ENCODE results near the gene UTF1.
A peak's percentile ranks its signal among the peaks of the same experiment; 100 is the strongest.
"Not testable (repeated sequence)": the region's sequence is repeated elsewhere in the genome, so short reads cannot be mapped to it uniquely, and the experiment has no call there.

Gene UTF1

DNA sequence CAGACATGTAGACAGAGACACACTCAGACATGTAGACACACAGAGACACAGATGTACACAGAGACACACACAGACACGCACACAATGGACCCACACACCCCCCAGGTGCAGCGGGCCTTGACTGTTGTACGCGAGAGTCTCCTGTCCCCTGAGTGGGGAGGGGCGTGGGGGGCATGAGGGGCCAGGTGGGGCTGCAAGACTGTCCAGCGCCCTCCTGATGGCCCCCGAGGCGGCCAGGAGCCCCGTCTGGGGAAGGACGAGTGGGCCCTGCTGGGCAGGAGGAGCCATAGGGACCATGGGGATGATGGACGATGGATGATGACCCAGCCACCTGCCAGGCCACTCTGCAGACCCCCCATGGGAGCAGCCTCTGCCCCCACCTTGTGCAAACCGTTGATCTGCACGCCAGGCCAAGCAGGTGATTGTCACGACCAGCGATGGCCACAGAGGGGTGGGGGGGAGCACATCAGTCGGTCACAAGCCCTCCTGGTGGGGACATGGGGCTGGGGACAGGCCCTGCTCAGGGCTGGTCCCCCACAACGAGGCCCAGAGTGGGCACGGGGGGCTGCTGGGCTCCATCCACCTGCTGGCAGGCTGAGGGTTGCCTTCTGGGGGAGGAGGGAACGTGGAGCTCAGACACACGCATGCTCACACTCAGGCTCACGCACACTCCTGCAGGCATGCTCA, 19.2 kb downstream of the UTF1 start:
- no peak for DNase-seq

DNA sequence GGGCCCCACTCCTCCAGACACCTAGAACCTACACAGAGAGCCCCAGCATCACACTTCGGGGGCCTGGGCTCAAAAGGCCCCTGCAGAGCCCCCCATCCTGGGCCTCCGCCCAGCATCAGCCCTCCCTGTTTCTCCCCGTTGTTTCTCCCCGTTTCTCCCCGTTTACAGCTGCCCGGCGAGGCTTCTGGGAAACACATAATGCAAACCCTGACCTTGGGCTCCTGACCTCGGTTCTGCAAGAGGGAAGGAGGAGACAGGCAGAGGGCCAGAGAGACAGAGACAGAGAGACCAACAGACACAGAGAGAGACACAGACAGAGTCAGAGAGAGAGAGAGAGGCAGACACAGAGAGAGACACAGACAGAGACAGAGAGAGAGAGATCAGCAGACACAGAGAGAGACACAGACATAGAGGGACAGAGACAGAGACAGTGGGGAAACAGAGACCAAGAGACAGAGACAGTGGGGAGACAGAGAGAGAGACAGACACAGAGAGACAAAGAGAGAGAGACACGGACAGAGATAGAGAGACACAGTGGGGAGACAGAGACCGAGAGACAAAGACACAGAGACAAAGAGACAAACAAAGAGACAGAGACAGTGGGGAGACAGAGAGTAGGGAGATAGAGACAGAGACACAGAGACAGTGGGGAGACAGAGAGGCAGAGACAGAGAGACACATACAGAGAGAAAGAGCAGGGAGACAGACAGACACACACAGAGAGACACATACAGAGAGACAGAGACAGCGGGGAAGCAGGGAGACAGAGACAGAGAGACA, 20.1 kb downstream of the UTF1 start:
- DNase-seq = no peak

DNA sequence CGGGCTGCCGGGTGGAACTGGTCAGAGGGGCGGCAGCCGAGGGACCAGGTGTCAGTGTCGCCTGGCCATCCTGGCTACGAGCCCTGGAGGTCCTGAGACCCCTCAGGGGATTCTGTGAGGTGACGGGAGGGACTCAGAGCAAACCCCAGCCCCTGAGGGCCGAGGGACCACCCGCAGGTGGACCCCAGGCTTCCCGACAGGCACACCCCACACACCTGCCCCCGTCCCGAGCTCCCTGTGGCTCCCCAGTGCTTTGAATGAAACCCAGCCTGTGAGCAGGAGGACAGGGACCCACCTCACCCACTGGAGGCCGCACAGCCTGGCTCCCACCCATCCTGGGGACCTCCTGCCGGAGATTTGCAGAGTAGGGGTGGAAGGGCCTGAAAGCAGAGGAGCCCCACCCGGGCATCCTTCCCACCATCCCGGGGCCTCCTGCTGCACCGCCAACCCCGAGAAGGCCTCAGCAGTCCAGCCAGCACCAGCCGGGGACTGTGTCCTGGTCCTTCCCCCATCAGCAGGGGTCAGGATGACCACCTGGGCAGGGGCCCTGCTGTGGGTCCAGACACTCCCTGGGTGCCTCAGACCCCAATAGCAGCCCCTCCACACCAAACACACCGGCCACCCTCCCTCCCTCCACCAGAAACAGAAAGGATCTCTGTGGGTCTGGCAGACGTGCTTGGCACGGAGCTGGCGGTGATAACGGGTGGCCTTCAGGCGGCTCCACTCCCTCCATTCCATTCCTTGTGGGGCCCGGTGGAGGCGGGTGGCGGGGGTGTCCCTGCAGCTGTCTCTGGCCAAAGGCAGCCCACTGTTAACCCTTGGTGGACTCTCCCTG, 21.6 kb downstream of the UTF1 start:
- no peak for DNase-seq

DNA sequence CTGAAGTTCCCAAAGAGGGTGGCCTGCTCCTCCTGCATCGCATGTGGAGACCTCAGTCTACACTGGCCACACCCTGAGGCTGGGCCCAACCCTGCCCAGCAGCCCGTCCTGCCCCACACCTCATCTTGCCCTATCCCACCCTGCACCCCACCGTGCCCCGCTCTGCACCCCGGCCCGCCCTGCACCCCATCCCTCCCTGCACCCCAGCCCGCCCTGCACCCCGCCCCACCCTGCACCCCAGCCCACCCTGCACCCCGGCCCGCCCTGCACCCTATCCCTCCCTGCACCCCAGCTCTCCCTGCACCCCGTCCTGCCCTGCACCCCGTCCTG, 22.2 kb downstream of the UTF1 start:
- DNase-seq = no peak

DNA sequence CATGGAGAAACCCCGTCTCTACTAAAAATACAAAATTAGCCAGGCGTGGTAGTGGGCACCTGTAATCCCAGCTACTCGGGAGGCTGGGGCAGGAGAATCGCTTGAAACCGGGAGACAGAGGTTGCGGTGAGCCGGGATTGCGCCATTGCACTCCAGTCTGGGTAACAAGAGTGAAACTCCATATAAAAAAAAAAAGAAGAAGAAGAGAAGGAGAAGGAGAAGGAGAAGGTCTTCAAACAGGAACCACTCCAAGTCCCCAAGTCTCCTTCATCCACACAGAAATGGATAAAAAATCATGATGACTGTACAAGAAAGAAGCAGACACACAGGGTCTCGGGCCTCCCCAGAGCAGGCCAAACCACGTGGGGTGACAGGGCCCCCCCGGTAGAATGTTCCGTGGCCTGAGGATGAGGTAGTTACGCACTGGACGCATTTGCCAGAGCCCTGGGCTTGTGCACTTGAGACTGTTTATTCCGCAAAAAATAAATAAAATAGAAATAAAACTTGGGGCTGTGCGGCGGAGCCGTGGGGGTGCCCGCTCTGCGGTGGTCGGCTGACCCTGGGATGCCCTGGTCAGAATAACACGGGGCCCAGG, 23.4 kb downstream of the UTF1 start:
- no peak for DNase-seq

DNA sequence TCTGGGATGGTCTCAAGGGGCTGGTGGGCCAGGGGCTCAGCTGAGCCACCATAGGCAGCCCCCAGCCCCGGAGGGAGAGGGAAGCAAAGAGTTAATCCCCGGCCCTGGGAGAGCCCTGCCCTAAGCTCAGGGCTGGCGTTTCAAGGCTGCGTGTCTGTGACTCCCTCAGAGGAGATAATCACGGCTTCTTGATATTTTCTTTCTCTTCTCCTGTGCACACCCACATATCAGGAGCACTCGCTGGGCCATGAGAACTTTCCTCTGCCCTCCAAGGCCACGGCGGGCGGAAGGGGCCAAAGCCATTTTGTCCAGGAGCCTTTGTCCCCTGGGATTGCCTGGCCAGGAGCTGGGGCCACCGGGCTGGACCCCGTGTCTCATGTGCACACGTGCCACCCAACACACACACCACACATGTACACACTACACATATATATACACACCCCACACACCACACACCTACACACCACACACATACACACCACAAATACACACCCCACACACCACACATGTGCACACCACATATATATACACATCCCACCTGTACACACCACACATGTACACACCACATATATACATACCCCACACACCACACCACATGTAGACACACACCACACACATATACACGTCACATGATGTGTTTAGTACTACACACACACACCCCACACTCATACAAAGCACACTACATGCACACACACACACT, 24.6 kb downstream of the UTF1 start:
- no peak for DNase-seq

DNA sequence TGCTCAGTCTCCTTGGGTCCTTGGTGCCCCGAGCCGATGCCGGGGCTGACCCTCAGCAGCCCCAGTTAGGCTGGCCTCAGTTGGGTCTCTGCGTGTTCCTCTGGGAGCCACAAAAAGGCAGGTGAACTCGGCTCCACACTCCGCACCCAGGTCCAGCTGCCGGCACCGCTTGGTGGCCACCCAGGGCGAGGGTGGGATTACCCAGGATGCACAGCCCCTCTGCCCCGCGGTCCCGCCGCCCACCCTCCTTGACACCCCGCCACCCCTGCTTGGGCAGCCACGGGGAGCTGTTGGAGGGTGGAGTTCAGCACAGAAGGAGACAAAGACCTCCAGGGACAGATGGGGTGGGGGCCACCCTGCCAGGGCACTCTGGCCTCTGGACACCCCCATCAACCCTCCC, 25.3 kb downstream of the UTF1 start:
- no peak for DNase-seq

DNA sequence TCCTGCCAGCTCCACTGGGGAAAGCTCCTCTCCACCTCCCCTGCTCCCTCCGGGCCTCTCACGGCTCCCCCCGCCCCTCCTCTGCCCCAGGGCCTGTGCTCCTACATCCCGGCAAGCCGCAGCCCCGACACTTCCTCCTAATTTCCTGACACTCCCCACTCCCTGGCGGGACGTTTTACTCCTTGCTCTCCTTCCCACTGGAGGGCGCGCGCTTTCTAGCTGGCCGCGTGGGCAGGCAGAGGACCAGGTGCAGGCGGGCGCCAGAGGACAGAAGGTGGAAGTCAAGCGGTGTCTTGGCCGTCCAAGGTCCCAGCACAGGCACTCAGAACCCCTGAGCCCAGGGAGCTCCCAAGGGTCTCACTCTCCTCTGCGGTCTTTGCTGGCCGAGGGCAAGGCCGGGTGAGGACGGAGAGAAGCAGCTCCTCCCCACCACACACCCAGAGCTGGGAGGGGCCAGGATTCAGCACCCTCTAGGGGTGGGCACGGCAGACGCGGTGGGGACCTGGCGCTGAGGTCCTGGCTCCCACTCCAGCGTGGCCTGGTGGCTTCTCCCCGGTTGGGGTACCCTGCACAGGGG, 27.6 kb downstream of the UTF1 start:
- DNase-seq = no peak

DNA sequence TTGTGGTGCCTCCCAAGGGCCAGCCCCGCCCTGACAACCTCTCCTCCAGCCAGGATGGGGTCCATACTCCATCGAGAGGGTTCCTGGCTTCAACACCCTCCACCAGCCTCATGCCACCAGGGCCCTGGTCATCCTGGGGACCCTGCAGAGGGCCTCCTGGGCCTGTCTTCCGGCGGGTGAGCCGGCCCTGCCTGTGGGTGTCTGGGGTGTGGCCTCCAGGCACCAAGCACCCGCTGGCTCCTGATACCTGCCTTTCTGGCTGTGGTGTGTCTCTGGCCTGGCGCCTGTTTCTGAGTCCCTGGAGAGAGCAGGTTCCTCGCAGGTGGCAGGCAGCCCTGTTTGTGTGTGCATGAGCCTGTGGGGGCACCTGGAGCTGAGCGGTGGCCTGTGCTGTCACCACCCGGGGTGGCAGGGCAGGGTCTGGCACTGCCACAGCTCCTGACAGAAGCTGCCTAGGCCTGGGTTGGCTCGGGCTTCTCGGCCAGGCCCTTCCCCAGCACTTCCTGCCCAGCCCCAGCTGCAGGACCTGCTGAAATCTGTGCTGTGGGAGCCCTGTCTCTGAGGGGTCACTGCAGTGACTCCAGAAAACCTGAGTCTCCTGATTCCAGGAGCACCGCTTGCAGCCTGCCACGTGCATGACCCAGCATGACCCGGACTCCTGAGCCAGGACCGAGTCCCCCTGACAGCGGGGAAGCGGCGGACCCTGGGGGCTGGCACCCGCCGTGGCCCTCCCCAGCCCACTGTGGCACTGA, 28.2 kb downstream of the UTF1 start:
- no peak for DNase-seq

DNA sequence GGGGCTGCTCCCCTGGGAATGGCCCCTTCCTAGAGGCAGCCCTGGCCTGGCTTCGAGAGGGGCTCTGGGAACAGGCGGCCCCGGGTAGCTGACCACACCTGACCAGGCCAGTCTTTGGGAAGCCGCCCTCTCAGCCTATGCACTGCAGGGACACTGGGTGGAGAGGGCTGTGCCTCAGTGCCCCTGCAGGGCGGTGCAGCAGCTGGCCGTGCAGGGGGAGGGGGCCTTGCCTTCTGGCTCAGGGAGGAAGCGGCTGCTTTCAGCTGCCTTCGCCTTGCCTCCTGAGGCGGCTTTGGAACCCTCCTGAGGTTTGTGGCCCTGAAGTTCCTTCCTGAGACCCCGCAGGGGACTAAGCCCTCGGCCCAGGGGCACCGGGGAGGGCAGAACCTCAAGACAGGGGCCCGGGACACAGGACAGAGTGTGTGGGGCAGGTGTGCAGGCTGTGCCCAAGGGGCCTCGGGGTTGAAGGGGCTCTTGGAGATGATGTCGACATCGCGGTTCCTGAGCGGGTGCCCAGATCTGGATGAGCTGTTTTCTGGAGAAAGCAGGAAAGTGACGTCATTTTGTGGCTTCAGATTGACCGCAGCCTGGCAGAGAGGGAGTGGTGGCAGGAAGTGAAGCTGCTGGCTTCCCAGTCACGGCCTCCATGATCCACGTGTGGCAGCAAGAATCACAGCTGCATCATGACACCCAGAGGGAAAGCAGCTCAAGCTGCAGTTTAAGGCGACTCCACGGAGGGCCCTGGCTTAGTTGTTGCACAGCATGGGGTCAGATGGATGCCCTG, 29.0 kb downstream of the UTF1 start:
- DNase-seq = no peak

DNA sequence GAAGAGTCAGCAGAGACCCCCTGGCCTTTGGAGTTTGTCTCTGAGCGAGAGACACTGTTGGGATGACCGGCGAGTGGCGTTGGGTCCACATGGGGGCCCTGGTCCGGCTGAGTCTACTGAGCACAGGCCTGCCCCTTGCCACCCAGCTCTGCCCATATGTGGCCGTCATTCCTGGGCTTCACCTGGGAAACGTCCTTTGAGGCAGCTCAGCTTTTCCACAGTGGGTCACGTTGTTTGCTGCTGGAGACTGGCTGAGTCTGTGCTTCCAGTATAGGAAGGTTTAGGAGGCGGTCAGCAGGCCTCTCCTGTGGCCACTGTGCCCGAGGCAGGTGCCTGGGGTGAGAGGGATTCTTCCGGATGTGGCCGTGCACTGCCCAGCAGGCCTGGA, 29.6 kb downstream of the UTF1 start:
- DNase-seq = no peak

DNA sequence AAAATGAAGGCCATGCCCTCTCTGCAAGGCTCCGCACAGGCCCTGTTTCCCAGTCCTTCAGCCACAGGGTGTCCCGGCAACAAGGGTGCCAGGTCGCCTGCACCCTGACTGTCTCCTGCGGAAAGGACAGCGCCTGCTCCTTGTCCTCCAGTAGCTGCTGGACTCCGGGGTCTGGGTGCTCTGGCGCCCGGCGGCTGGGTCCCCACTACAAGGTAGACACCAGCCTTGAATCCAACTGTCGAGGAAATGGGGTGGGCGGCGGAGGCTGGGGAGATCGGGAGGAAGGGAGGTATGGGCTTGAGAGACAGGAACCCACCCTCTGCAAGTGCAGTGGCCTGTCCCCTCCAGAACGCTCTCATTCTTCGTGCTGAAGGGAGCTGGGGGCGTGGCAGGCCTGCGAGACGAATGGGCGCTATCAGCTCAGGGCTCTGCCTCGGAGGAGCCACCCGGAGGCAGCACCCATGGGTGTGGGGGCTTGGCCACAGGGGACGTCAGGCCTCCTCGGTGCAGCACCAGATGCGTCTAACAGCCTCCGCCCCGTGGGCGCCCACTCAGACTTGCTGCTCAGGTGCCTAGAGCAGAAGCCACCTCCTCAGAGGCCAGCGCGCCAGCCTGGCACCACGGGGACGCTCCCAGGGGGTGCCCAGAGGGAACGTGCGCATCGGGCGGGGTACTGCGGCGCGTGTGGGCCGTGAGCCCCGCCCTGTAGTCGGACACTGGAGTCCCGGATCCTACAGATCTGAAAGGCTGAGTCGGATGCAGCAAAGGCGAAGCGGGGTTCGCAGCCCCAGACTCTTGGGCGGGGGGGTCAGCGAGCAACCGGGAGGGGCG, 31.1 kb downstream of the UTF1 start:
- no peak for DNase-seq

DNA sequence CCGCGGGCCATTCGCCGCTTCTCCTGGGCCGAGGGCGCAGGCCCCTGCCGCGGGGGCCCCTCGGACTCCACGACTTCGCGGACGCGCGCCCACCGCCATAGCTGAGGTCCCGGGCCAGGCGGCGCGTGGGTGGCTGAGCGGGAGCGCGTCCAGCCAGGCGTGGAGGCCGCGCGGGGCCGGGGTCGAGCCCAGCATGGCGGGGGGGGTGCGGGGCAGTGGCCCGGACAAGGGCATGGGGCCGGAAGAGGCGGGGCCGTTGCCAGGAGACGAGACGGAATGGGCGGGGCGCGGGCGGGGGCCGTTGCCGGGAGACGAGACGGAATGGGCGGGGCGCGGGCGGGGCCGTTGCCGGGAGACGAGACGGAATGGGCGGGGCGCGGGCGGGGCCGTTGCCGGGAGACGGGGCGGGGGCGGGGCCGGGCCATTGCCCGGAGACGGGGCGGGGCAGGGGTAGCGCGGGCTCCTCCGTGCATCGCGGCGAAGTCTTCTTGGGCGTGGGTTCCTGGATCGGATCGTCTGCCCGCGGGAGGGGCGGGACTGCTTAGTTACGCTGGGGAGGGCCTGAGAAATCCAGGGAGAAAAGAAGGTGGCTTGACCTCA, 31.8 kb downstream of the UTF1 start:
- DNase-seq = peak; percentile 37

DNA sequence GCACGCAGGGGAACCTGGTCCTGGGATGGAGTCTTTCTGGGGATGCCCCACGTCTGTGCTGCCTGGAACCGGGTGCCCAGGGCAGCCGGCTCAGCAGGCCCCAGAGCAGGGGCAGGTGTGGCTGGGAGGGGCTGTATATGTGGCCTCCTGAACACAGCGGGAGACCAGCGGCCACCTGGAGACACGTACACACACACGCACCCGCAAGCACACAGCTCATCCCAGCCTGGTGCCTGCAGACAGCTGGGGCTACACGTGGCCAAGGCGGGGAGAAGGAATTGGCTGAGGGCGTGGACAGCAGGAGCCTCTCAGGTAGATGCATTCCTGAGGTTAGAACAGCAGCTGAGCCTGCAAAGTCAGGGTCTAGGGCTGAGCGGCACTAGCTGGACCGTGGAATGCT, 32.7 kb downstream of the UTF1 start:
- DNase-seq = peak; percentile 2

DNA sequence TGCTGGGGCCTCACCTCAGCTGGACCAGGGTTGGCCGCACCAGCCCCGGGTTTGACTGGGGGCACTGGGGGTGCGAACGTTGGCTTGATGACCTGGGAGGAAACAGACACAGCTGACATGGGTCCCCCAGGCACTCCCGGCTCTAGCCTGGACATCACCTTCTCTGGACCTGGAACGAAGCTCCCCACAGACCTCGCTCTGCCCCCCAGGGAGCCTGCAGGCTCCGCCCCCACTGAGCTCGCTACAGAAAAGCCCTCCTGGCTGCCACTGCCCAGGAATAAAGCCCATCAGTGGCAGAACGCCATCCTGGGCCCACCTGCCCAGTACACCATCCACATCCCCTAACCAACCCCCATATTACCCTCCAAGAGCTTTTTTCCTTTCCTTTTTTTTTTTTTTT, 33.7 kb downstream of the UTF1 start:
- DNase-seq = no peak

DNA sequence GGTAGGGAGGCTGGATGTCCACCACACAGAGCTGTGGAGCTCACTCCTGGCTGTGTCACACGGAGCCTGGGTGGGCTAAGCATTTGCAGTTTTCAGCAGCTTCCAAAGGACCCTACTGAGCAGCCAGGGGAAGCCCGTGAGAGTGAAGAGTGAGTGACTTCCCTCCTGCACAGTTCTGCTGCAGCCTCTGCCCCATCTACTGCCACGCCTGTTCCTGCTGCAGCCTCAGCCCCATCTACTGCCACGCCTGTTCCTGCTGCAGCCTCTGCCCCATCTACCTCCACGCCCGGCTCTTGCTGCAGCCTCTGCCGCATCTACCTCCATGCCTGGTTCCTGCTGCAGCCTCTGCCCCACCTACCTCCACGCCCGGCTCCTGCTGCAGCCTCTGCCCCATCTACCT, 34.4 kb downstream of the UTF1 start:
- DNase-seq = no peak

DNA sequence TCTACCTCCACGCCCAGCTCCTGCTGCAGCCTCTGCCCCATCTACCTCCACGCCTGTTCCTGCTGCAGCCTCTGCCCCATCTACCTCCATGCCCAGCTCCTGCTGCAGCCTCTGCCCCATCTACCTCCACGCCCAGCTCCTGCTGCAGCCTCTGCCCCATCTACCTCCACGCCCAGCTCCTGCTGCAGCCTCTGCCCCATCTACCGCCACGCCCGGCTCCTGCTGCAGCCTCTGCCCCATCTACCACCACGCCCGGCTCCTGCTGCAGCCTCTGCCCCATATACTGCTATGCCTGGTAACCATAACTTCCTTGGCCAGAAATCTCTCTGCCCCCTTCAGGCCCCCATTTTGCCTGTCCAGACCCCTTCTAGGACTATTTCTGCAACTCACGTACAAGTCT, 35.0 kb downstream of the UTF1 start:
- DNase-seq = not testable (repeated sequence)

DNA sequence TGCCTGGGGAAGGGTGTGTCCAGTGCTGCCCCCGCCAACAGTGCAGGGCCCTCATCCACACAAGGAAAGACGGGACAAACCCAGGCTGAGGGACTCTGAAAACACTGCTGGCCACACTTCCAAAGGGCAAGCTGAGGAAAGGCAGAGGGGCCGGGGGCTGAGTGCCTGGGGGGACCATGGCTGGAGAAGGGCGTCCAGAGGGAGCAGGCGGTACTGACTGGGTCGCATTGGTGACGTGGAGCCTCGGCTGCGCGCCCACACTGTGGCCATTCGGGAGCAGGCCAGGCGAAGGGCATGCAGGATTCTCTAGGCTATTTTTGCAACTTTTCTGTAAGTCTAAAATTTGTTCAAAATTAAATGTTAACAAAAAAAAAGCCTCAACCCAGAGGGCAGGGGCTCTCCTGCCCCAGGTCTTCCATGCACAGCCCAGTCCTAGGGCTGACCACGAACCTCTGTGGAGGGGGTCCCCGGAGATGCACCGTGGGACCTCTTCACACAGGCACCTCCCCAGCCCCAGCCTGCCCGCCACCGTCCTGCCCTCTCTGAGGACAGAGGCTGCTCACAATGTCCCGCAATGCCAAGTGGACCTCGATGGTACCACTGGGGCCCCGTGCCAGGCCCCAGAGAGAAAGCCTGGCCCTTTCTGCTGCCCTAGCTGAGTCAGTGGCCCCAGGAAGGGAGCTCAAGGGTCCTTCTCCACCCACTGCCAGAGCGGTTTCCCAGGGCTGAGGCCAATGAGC, 36.2 kb downstream of the UTF1 start:
- DNase-seq = no peak

DNA sequence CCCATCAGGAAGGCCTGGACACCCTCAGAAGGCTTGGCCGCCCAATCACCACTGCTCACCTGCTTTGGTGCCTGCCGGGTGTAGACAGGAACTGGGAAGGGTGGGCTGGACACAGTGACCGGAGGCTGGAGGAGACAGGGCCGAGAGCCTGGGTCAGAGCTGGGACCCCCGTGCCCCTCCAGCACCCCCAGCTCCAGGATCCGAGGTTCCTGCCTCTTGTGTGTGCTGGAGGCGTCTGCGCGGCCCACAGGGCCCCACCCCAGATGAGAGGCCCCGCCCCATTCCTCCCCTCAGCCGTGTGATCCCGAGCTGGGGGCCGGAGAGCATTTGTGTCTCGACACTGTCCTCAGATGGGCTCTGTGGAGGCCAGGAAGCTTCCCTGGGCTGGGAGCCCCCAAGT, 37.3 kb downstream of the UTF1 start:
- no peak for DNase-seq

All from NCI-H748 treated with DMSO at 0.1 percent for 48 hours (cell line).